ENCODE measurements around the gene KCNJ15.

KCNJ15 gene

GRCh38 chr21:38329162-38329561 is 72.4 kb downstream of the KCNJ15 start:
- no peak for DNase-seq

DNA sequence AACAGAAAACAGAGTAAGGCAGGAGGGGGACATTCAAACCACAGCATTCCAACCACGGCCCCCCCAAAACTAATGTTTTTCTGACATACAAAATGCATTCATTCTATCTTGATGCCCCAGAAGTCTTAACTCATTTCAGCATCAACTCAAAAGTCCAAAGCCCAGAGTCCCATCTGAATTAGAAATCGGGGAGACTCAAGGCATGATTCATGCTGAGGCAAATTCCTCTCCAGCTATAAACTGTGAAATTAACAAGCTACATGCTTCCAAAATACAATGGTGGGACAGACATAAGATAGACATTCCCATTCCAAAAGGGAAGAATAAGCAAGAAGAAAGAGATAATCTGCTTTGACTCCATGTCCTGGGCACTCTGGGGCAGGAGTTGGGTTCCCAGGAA is 73.9 kb downstream of the KCNJ15 start:
- no peak for DNase-seq

- DNase-seq = no peak
Observed at GRCh38 chr21:38333301-38334272, 76.8 kb downstream of the KCNJ15 start.

- no peak for DNase-seq
Observed at GRCh38 chr21:38334866-38335265, 78.1 kb downstream of the KCNJ15 start.

- no peak for DNase-seq
Observed at GRCh38 chr21:38337793-38338192, 81.0 kb downstream of the KCNJ15 start.

GRCh38 chr21:38340131-38340530 is 83.3 kb downstream of the KCNJ15 start:
- no peak for DNase-seq

- DNase-seq = no peak
Observed at GRCh38 chr21:38341546-38342012, 84.8 kb downstream of the KCNJ15 start.

GRCh38 chr21:38342739-38343138 is 85.9 kb downstream of the KCNJ15 start:
- DNase-seq = no peak

DNA sequence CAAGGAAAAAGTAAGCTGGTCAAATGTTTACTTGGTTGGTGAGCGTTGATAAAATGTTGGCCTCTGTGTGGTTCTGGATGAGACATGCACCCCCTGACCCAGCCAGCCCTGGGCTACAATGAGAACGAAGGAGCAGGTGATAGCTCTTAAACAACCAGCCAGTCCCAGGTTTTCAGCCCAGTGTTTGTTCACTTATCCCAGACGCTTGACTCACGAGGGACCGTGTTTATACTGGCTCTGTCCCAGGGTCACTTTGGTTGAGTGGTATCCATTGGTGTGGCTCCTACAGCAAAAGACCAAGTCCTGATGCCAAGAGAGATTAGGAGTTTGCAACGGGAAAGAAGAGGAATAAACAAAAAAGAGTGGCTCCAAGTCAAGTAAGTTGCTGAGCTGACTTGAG is 86.9 kb downstream of the KCNJ15 start:
- DNase-seq = no peak

- DNase-seq = no peak
Observed at GRCh38 chr21:38346286-38346685, 89.5 kb downstream of the KCNJ15 start.

DNA sequence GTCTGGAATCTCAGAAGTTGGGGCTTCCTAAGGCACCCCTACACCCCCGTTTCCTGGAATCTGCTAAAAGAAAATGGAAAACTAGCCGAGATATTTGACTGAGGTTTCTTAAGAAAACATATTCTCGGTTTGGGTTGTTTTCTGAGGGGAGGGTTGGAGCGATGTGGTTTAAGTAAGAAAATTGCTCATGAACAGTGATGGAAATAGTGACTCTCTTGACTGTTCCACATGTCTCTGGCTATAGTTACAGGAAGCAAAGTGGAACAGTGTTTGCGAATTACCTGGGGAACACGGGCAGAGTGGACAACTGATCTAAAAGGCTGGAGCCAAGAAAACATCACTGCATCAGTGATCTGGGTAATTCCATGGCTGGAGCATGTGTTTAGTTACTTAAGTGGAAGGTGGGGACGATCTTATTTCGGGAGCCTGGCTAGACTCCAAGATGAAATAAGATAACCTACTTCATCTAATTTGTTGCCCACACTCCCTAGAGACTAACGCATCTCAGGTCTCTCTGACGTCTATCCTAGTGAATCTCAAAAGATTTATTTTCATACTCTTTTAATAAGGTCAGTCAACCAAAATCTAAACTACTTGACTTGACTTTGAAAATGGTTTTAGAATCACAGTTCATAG is 92.4 kb downstream of the KCNJ15 start:
- DNase-seq = no peak

GRCh38 chr21:38349977-38350376 is 93.2 kb downstream of the KCNJ15 start:
- no peak for DNase-seq

DNA sequence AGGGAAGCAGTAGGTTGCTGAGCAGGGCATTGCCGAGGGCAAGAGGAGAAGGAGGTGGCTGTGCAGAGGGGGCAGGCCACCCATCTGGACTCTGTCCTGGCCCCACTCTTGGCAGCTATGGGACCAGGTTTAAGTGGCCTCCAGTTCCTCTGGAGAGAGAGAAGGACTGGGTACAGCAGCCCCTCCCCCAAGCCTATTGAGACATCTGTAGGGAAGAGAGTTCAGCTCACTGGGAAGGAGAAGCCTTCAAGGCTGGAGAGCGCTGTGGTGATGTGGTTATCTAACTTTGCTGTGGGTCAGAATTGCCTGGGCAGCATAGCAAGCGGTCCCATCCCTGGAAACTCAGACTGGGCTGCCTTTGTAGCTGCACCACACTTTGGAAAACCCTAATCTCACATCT is 93.9 kb downstream of the KCNJ15 start:
- no peak for DNase-seq

DNA sequence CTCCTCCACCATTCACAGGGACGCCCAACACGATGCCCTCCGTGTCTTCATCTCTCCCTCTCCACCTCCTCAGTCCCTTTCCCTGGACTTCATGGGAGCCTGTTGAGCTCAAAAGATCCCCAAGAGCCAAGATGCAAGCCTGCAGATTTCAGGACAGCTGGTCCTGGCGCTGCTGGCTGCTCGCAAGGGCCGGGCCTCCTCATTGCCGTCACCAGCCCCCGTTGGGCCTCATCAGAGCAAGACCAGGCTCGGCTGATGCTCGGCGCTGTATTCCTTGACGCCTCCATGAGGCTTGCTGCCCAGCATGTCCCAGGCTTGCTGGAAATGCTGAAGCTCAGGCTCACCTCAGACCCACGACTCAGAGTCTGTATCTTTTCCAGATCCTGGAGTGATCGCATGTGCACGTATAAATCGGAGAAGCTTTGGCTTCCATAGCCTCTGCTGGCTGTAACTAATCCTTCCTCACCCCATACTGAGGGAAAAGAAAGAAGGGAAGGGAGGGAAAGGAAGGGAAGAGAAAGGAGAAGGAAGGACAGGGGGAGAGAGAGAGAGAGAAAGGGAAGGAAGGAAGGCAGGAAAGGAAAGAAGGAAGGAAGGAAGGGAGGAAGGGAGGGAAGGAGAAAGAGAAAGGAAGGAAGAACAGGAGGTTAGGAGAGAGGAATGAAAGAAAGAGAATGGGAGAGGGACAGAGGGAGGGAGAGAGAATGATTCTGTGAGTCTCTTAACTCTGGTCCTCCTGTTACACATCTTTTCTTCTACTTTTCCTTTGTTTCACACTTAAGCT is 94.6 kb downstream of the KCNJ15 start:
- DNase-seq = no peak

GRCh38 chr21:38351961-38352521 is 95.2 kb downstream of the KCNJ15 start:
- no peak for DNase-seq

GRCh38 chr21:38352536-38353219 is 95.9 kb downstream of the KCNJ15 start:
- DNase-seq = no peak

DNA sequence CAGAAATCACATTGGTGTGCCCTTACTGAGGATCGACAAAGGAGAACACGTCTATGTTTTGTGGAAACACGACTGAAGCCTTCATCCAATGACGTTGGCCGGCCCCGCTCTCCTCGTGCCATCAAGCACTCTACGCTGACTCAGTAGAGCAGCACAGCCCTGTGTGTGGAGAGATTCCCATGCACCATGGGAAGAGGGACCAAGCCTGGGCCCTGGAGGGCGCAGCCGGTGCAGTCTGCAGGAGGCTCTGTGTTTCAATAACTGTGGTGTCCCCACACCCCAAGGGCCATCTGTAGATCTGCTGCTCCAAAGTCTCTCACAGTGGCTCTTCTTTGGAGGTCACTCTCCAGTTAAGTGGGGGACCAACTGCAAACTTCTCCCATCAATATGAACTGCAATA is 97.4 kb downstream of the KCNJ15 start:
- no peak for DNase-seq

GRCh38 chr21:38354746-38355145 is 98.0 kb downstream of the KCNJ15 start:
- no peak for DNase-seq

GRCh38 chr21:38355353-38355752 is 98.6 kb downstream of the KCNJ15 start:
- DNase-seq = no peak

DNA sequence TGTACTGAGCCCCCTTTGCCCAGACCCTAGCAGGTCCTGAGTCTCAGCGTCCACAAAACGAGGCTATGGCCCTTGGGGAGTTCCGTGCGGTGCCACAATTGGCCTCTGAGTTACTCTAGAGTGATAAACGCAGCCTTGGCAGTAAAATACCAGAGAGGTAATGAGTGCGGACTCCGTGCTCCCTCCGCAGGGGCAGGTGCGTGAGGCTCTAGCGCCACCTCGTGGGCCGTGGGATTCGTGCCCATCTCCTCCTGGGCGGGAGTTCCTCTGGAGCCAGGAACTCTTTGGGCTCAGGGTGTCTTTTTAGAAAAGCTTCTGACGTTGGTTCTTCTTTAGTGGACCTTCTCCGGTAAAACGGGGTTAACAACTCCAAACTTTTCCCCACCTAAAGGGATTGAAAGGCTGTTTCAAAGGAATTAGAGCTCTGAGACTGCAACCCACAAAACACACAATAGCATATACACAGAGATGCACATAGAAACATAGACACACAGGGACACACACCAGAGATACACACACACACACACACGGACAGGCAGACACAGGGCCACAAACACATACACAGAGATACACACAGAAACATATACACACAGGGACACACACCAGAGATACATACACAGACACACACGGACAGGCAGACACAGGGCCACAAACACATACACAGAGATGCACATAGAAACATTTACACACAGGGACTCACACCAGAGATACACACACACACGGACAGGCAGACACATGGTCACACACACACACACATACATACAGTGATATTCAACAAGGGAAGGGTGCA is 99.4 kb downstream of the KCNJ15 start:
- peak; percentile 39 for DNase-seq
